ENCODE measurements around the gene ZNF598.

Gene ZNF598

DNA sequence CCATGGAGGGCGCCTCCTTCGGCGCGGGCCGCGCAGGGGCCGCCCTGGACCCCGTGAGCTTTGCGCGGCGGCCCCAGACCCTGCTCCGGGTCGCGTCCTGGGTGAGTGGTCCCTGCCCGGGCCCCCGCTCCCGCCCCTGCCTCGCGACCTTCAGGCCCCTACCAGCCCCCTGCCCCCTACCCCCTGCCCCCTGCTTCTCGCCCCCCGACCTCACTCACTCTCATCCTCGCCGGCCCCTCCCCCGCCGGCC is 19.6 kb downstream of the ZNF598 start:
- no peak for DNase-seq

DNA sequence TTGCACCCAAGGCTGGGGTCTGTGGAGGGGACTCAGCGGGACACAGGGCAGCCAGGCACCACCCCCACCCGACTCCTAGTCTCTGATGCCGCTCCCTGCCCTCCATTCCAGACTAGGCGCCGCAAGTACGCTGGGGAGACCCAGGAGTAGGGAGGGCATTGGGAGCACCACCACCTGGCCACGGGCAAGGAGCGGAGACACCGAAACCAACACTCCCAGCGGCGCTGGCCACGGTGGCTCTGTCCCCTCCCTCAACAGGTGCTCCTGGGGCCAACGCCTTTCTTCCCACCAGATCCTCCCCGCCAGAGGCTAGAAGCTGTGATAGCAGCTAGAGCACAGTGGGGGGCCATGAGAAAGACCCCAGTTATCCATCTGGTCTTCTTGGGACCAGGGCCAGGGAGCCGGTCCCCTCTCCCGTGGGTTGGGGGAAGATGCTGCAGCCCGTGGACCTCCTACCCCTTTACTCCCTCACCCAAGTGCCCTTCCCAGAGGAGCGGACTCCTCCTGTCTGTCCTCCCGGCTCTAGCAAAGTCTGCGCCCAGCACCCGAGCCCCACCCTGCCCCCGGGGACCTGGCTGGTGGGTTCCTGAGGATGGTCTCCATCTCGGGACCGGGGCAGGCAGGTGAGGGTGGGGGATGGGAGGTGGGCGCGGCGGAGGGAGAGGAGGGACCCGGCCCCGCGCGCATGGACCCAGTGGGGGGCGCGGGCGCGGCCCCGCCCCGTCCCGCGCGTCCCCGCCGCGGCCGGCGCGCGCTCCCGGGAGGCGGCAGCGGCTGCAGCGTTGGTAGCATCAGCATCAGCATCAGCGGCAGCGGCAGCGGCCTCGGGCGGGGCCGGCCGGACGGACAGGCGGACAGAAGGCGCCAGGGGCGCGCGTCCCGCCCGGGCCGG is 20.2 kb downstream of the ZNF598 start, which contains the start of gene SYNGR3:
TSS of gene SYNGR3 (plus strand) at position 762 of the 892 bp plus-strand sequence. CDS start 133 bp downstream, outside the sequence.
- DNase-seq: no peak

- no peak for DNase-seq
Observed at GRCh38 chr16:1987198-1987597, 22.4 kb downstream of the ZNF598 start.

DNA sequence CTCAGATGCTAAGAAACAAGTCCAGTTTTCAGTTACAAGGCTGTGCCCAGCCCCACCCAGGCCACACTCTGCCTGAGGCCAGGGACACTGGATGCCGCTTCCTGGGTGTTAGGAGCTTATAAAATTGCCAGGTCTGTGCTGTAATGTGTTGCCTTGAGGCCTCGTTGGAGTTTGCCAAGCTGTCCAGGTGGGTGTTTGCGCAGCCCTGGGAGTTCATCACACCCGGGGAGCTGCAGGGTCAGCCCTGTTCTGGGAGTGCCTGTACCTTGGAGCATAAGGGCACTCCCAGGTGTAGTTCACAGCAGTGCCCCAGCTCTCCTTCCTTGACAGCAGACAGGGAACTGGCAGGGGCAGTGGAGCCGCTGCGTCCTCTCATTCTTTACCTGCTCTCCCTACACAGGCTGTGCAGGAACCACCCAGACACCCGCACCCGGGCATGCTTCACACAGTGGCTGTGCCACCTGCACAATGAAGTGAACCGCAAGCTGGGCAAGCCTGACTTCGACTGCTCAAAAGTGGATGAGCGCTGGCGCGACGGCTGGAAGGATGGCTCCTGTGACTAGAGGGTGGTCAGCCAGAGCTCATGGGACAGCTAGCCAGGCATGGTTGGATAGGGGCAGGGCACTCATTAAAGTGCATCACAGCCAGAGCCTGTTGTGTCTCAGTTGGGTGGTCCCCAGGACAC is 24.0 kb downstream of the ZNF598 start:
- no peak for DNase-seq

GRCh38 chr16:1984347-1985225 is 25.0 kb downstream of the ZNF598 start:
- no peak for DNase-seq

DNA sequence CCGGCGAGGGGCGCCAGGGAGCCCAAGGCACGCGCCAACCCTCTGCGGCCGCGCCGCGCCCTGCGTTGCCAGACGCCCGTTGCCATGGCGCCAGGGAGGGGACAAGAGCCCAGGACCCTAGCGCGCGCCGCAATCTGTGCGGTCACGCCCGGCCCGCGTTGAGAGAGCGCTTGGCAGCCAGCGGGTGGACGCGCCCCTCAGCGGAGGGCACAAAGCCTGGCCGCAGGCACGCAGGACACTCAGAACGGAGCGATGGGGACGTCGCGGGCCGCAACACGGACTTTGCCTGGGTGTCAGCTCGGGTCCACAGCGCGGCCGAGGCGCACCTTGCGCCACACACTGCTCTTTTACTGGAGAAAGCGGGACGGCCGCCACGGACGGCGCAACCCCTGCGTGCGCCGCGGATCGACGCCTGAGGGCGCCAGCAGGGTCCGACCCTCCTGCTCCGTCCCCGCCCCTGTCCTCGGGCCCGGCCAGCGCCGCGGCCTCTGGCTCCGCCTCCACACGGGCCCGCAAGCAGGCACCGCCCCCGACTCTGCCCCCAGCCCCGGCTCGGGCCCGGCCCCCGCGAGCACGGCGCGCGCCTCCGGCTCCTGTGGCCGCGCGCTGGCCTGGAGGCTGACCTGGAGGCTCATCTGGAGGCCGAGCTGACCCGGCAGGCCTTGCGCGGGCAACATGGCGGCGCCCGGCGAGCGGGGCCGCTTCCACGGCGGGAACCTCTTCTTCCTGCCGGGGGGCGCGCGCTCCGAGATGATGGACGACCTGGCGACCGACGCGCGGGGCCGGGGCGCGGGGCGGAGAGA is 25.9 kb downstream of the ZNF598 start, which contains the start of gene GFER:
TSS of gene GFER (plus strand) at position 650 of the 803 bp plus-strand sequence. CDS start at position 676, 26 bp downstream.
- DNase-seq: peak; percentile 79

DNA sequence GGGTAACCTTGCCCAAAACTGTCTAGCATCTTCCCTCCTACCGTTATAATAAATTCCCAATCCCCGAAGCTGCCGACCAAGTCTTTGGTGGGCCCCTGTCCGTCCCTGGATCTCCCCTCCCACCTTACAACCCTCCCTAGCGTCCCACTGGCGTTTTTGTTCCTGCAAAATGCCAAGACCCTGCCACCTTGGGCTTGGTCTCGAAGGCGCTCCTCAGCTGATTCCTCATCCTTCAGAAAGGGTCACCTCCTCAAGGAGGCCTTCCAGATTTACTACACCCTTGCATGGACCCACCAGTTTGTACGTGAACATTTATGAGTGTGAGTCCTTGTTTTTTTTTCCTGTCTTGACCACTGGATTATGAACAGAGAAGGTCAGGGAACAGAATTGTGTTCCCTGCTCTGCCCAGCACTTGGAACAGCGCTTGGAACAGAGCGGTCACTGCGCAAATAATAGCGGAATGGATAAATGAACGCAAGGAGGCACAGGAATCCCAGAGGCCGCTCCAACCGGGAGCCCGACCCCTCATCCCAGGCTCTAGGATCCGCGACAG is 26.6 kb downstream of the ZNF598 start:
- no peak for DNase-seq

DNA sequence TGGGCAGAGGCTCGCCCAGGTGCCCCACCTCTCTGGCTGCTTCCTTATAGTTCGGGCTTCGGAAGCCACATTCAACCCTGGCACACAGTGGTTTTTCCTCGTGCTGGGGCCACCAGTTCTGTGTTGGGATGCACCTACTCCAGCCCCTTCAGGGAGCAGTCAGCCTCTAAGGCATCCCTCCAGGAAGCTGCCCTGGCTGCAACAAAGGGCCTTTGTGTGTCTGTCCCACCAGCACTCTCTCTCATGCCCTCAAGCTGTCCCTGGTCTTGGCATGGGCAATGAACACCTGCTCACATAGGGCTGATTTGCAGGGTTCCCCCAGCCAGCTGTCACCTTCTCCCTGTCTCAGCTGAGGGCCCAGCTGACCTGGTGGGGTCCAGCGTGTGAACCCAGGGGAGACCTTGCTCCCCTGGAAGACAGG is 27.6 kb downstream of the ZNF598 start:
- DNase-seq: no peak

DNA sequence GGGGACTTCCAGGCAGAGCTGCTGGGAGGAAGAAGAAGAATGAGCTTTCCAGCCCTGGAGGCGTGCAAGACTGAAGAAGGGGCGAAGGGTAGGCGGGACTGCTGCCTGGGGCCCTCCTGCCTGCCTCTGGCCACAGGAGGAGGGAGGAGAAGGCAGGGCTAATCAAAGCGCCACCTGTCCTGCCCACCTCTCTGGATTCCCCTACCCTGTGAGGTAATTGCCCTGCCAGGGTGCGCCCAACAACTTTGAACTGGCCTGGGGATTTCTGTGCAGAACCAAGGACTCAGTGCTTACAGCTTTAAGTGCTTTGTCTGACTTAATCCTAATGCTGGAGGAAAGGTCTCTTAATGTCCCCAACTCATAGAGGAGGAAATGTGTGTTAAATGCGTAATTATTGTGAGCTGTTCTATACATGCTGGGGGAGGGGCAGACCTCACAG is 28.2 kb downstream of the ZNF598 start, which contains the start of gene NOXO1:
TSS of gene NOXO1 (minus strand) at position 72 of the 439 bp plus-strand sequence. CDS start 290 bp downstream, outside the sequence.
- no peak for DNase-seq

DNA sequence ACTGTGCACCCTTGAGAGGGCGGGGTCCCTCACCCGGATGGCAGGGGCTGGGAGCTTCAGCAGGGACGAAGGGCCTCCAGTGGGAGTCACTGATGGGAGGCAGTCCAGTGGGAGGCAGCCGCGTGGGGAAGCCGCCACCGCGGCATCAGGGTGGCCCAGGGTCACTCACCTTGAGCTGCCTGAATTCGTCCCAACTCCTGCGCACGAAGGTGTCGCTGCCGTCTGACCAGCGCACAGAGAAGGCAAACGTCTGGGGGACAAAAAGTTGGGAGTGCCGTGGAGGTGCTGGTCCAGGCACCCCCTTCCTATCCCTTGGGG is 28.9 kb downstream of the ZNF598 start:
- DNase-seq: no peak

DNA sequence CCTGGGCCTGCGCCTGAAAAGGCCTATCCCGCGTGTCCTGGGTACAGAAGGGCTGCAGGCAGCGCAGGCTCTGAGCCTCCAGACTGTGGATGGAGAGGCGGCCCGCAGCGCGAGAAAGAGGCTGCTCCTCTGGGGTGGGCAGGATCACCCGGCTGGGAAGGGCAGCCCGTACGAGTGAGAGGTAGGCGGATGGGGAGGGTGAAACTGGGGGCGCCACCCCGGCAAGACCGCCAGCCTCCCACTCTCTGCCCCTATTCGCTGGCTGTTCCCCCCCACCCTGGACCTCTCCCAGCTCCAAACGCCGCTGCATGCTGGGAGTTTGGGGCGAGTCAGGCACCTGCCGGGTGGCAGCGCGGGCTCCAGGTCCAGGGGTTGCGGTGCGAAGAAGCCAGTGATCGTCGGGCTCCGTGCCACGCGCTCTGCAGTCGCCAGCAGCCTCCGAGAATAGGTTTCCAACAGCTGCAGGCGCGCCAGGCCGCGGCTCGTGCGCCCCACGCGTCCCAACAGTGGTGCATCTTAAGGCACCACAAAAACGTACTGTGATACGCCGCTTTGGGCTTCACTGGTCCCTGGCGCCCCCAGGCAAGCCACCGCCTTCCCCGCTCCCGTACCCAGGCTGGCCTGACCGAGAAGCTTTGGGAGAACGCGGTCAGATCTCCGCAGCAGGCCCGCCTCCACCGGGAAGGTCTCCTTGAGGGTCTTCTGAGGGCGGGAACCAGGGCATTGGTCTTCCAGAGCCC is 29.4 kb downstream of the ZNF598 start:
- no peak for DNase-seq

DNA sequence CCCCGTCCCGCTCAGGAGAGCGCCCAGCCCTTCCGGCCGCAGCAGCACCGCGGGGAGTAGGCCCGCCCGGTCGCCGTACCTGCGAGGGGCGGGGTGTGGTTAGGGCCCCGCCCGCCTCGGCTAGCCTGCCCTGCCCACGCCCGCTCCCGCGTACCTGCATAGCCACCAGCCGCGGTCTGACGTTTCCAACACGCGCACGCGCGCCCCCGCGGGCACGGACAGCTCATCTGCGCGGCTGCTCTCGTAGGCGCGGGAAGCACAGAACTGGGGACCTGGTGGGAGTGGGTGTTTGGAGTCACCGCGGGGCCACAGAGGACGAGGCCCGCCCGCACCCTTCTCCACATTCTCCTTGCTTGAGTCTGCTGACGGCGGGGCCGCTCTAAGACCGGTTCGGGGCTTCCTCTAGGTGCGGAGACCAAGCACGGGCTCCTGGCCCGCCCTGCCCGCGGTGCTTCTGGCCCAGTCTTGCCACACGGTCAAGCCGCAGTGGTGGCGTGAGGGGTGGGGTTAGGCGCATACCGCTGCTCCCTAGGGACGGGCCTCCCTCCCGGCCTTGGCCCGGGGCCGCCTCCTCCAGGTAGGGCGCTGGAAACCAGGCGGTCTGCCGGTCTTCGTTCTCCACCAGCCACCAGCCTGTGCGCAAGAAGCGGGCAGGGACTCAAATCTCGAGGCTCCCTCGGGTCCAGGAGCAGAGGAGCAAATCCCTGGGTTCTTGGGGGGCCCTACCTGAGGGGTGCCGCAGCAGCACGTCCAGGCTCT is 30.2 kb downstream of the ZNF598 start:
- DNase-seq: no peak

DNA sequence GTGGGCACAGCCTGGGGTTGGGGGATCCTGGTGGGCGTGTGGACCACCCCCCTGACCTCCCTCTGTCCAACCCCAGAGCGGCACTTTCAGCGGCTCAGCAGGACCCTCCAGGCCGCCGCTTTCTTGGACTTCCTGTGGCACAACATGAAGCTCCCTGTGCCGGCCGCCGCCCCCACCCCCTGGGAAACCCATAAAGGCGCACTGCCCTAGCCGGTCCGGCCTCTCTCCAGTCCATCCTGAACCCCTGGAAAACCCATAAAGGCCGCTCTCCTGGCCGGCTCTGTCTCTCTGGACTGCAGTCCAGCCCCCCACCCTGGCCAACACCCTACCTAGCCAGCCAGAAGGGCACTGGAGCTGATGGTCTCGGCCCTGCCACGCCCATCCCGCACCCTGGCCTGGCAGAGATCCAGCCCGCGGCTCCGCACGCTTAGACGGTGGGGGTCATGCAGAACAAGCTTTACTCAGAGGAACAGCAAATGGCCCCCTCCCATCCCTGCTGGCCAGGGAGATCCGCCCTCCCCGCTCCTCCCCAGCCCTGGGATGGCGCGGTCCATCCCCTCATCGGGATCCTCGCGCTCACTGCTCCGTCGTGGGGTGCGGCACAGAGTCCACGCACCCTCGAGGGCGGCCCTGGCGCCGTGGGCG is 31.0 kb downstream of the ZNF598 start:
- DNase-seq: no peak

GRCh38 chr16:1977875-1978268 is 31.7 kb downstream of the ZNF598 start:
- DNase-seq: no peak

DNA sequence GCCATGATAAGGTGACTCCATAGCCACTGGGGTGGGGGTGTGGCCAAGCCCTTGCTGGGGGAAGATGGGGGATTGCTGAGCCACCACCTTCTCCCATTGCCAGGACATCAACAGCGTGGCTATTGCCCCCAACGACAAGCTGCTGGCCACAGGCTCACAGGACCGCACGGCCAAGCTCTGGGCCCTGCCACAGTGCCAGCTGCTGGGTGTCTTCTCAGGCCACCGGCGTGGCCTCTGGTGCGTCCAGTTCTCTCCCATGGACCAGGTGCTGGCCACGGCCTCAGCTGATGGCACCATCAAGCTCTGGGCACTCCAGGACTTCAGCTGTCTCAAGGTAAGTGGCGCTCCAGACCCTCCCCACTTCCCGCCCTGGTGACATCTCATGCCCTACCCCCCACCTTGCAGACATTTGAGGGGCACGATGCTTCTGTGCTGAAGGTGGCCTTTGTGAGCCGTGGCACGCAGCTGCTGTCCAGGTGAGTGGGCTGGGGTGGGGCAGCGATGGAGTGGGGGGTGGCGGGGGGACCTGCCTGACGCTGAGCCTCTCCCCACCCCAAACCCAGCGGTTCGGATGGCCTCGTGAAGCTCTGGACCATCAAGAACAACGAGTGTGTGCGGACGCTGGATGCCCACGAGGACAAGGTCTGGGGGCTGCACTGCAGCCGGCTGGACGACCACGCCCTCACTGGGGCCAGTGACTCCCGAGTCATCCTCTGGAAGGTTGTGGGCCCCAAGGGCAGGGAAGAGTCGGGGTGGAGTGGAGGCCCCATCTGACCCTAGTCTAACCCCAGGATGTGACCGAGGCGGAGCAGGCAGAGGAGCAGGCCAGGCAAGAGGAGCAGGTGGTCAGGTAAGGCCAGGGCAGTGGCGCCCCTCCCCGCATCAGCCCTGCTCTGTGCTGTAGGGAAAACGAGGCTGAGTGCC is 32.4 kb downstream of the ZNF598 start:
- DNase-seq: no peak

- no peak for DNase-seq
Observed at GRCh38 chr16:1976216-1976520, 33.5 kb downstream of the ZNF598 start.

DNA sequence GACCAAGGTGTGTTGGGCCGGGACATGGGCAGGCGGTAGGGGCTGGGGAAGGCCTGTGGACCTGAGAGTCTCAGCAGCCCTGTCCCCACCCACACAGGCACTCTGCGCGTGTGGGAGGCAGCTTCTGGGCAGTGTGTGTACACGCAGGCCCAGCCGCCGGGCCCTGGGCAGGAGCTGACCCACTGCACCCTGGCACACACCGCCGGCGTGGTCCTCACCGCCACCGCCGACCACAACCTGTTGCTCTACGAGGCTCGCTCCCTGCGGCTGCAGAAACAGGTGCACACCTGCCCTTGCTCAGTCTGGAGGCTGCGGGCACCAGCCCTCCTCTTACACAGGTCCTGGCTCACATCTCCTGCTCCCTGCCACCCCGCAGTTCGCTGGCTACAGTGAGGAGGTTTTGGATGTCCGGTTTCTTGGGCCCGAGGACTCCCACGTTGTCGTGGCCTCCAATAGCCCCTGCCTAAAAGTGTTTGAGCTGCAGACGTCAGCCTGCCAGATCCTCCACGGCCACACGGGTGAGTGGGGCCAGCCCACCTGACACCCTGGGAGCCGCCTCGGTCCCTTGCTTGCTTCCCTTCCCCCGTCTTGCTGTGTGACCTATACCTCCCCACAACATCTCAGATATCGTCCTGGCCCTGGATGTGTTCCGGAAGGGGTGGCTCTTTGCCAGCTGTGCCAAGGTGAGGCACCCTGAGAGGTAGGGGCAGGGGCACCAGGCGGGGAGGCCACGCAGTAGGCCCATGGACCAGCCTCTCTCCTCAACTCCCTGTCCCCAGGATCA is 34.0 kb downstream of the ZNF598 start:
- DNase-seq: no peak

All from amniotic stem cell (primary cell).